Stimulated activated CD4-positive, alpha-beta T cell treated with anti-CD3 and anti-CD28 coated beads, Interleukin-15, amount 100 ng/mL, for 48 hours (primary cell): Measurements from ENCODE around the gene TUT7.
"Not testable (repeated sequence)": the region's sequence is repeated elsewhere in the genome, so short reads cannot be mapped to it uniquely, and the experiment has no call there.

Source experiments
- DNase-seq, 2 donors: peaks; one replicate each; pipeline ENCODE4 v3.0.0-alpha.2; 2020; ENCODE audit warnings: low read depth in 2 of 2

TUT7 gene

GRCh38 chr9:86350006-86350760 is 4.0 kb downstream of the TUT7 start:
- DNase-seq, result no peak

- DNase-seq, result no peak
These were observed 4.9 kb downstream of the TUT7 start for GRCh38 chr9:86349271-86349670.

- DNase-seq, result no peak
These were observed 6.2 kb downstream of the TUT7 start for GRCh38 chr9:86347991-86348390.

GRCh38 chr9:86344818-86345217 is 9.4 kb downstream of the TUT7 start:
- no peak for DNase-seq

GRCh38 chr9:86342269-86342668 is 11.9 kb downstream of the TUT7 start:
- DNase-seq, result no peak

- DNase-seq, result no peak
These were observed 13.2 kb downstream of the TUT7 start for GRCh38 chr9:86341007-86341491.

- no peak for DNase-seq
These were observed 13.7 kb downstream of the TUT7 start for GRCh38 chr9:86340356-86341006.

GRCh38 chr9:86337469-86338108 is 16.6 kb downstream of the TUT7 start:
- DNase-seq, result no peak

GRCh38 chr9:86336058-86336457 is 18.2 kb downstream of the TUT7 start:
- no peak for DNase-seq

- no peak for DNase-seq
These were observed 20.6 kb downstream of the TUT7 start for GRCh38 chr9:86333651-86334050.

GRCh38 chr9:86330186-86330585 is 24.0 kb downstream of the TUT7 start:
- DNase-seq, result no peak

GRCh38 chr9:86329649-86330048 is 24.6 kb downstream of the TUT7 start:
- no peak for DNase-seq

- no peak for DNase-seq
These were observed 26.1 kb downstream of the TUT7 start for GRCh38 chr9:86328156-86328555.

GRCh38 chr9:86326536-86326935 is 27.7 kb downstream of the TUT7 start:
- DNase-seq, result no peak

- DNase-seq, result no peak
These were observed 29.3 kb downstream of the TUT7 start for GRCh38 chr9:86324901-86325300.

GRCh38 chr9:86324308-86324707 is 29.9 kb downstream of the TUT7 start:
- DNase-seq, result no peak

GRCh38 chr9:86322973-86323644 is 31.1 kb downstream of the TUT7 start:
- no peak for DNase-seq

GRCh38 chr9:86321373-86321772 is 32.8 kb downstream of the TUT7 start:
- DNase-seq, result no peak

GRCh38 chr9:86318187-86318586 is 36.0 kb downstream of the TUT7 start:
- DNase-seq, result no peak

- DNase-seq, result no peak
These were observed 39.1 kb downstream of the TUT7 start for GRCh38 chr9:86315078-86315477.

GRCh38 chr9:86312959-86313358 is 41.3 kb downstream of the TUT7 start:
- not testable (repeated sequence) for DNase-seq

GRCh38 chr9:86308687-86309086 is 45.5 kb downstream of the TUT7 start:
- DNase-seq, result no peak
